Cardiac fibroblast (primary cell): ENCODE data around the gene RAB7A.
A peak's percentile ranks its signal among the peaks of the same experiment; 100 is the strongest.
"Not testable (repeated sequence)": the region's sequence is repeated elsewhere in the genome, so short reads cannot be mapped to it uniquely, and the experiment has no call there.

Experiments
- DNase-seq, 2 donors: peaks; one replicate each; pipeline versions ENCODE4 v3.0.0 to v3.0.0-alpha.2; 2010; ENCODE audit warnings: low read depth in 2 of 2
- H3K4me3 ChIP-seq, 2 donors: replicated peaks in 1 of 2; 1 replicate in 1 of 2; 2 replicates in 1 of 2; pipeline ENCODE4 v1.5.1; 2011; ENCODE audit warnings: low read depth in 2 of 2, low read length in 2 of 2, mild to moderate bottlenecking in 2 of 2, moderate library complexity in 1 of 2
- CTCF ChIP-seq: IDR thresholded peaks from one replicate; pipeline ENCODE4 v1.5.1; 2011; ENCODE audit warnings: low read depth, mild to moderate bottlenecking, low read length, inconsistent platforms

Gene RAB7A

GRCh38 chr3:128727059-128727458, 1.1 kb downstream of the RAB7A start:
- no peak for TF ChIP-seq CTCF
- DNase-seq = no peak
- H3K4me3 ChIP-seq = peak overlapping the region; percentile 87 to 98

- H3K4me3 ChIP-seq = peak overlapping the region; percentile 87 to 98
- peak in 1 of 2 donors; percentile 15 for DNase-seq
- no peak for TF ChIP-seq CTCF
These were observed 1.5 kb downstream of the RAB7A start for GRCh38 chr3:128727485-128727884.

GRCh38 chr3:128727996-128728395, 2.0 kb downstream of the RAB7A start:
- no peak for TF ChIP-seq CTCF
- H3K4me3 ChIP-seq = peak overlapping the region; percentile 87 to 98
- DNase-seq = peak in 1 of 2 donors; percentile 30

- H3K4me3 ChIP-seq = peak overlapping the region in 1 of 2 donors; percentile 98
- not testable (repeated sequence) for DNase-seq
These were observed 2.5 kb downstream of the RAB7A start for GRCh38 chr3:128728521-128728920.

GRCh38 chr3:128730471-128730870, 4.5 kb downstream of the RAB7A start:
- no peak for TF ChIP-seq CTCF
- H3K4me3 ChIP-seq = no peak overlapping the region
- DNase-seq = peak in 1 of 2 donors; percentile 8

DNA sequence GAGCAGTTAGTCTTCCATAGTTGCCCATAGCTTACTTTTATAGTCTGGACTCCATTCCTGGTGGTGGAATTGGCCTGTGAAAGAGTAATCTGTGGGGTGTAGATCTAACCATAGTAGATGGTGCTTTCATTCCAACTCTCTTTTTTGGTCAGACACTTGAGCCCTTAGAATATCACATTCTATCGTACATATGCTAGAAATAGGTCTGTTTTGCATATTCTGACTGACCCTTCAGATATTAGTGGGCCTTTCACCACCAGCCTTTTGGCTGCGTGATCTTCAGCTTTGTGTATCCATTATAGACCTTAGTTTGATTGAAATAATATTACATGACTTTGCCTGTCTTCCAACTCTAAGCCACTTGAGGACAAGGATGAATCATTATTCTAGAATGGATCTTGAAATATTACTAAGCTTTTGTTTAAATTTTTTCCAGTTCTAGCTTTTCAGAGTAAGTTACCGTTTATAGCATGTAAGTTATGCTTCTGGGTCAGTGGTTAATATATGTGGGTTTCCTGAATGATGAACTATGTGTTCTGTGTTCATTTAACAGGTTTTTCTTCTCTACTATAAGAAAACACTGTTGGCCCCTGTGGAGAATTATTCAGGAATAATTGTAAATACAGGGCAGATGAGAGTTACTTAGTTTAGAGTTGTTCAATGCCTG, 8.7 kb downstream of the RAB7A start:
- no peak overlapping the region for H3K4me3 ChIP-seq
- TF ChIP-seq CTCF = no peak
- no peak for DNase-seq

GRCh38 chr3:128735287-128735686, 9.3 kb downstream of the RAB7A start:
- no peak for DNase-seq
- TF ChIP-seq CTCF = no peak
- no peak overlapping the region for H3K4me3 ChIP-seq
